ENCODE data around the gene PLA2G4D.

- TF ChIP-seq POLR2AphosphoS5 (IDR thresholded peaks at IDR 0.05; ENCODE audit: insufficient read depth in 1 of 2, low read depth in 1 of 2): no peak
- no peak for TF ChIP-seq CTCF (IDR thresholded peaks at IDR 0.05)
Observed at GRCh38 chr15:42069496-42070278, 24.7 kb downstream of the PLA2G4D start.
